Stimulated activated naive CD4-positive, alpha-beta T cell treated with Interleukin-2 at 50 U/mL for 16 hours (primary cell): ENCODE results near the gene HSH2D.
"Not testable (repeated sequence)": the region's sequence is repeated elsewhere in the genome, so short reads cannot be mapped to it uniquely, and the experiment has no call there.

Source experiments
- DNase-seq: peaks from one replicate; lab custom pipeline; 2025; lab: John Stamatoyannopoulos, UW

The HSH2D gene

GRCh38 chr19:16143399-16144215 is at the start of gene HSH2D:
Gene HSH2D (plus strand): TSS chr19:16143685. CDS start chr19:16148751, 5,066 bp downstream.
- peak; percentile 71 for DNase-seq

- no peak for DNase-seq
Observed at GRCh38 chr19:16094360-16095070, 49.0 kb upstream of the HSH2D start.

GRCh38 chr19:16095071-16095571 is 48.4 kb upstream of the HSH2D start:
- DNase-seq = no peak

- DNase-seq = no peak
Observed at GRCh38 chr19:16096280-16096855, 47.1 kb upstream of the HSH2D start.

GRCh38 chr19:16098416-16098768 is 45.1 kb upstream of the HSH2D start:
- DNase-seq = no peak

- no peak for DNase-seq
Observed at GRCh38 chr19:16098821-16099220, 44.7 kb upstream of the HSH2D start.

- not testable (repeated sequence) for DNase-seq
Observed at GRCh38 chr19:16099314-16099965, 44.0 kb upstream of the HSH2D start.

- DNase-seq = no peak
Observed at GRCh38 chr19:16100524-16100923, 43.0 kb upstream of the HSH2D start.

GRCh38 chr19:16104722-16105121 is 38.8 kb upstream of the HSH2D start:
- DNase-seq = no peak

- DNase-seq = no peak
Observed at GRCh38 chr19:16106121-16106520, 37.4 kb upstream of the HSH2D start.

GRCh38 chr19:16111160-16111908 is 32.2 kb upstream of the HSH2D start, which contains the start of gene RAB8A:
Gene RAB8A (plus strand): TSS chr19:16111889. CDS start chr19:16111902, 13 bp downstream.
- DNase-seq = peak; percentile 98

GRCh38 chr19:16111909-16112752 is 31.4 kb upstream of the HSH2D start:
- no peak for DNase-seq

- no peak for DNase-seq
Observed at GRCh38 chr19:16112778-16113177, 30.7 kb upstream of the HSH2D start.

- DNase-seq = no peak
Observed at GRCh38 chr19:16113727-16114126, 29.8 kb upstream of the HSH2D start.

GRCh38 chr19:16115301-16116039 is 28.0 kb upstream of the HSH2D start:
- DNase-seq = no peak

- DNase-seq = no peak
Observed at GRCh38 chr19:16116067-16116466, 27.4 kb upstream of the HSH2D start.

- no peak for DNase-seq
Observed at GRCh38 chr19:16117594-16118033, 25.9 kb upstream of the HSH2D start.

GRCh38 chr19:16118489-16119033 is 24.9 kb upstream of the HSH2D start:
- peak; percentile 40 for DNase-seq

GRCh38 chr19:16119075-16119857 is 24.2 kb upstream of the HSH2D start:
- DNase-seq = peak; percentile 13
